NCI-H1105 (cell line): ENCODE results near the gene NSF.
"Not testable (repeated sequence)": the region's sequence is repeated elsewhere in the genome, so short reads cannot be mapped to it uniquely, and the experiment has no call there.

Source experiments
- DNase-seq: peaks from one replicate; lab custom pipeline; 2025; lab: John Stamatoyannopoulos, UW

The NSF gene

GRCh38 chr17:46776298-46777005 is 186.0 kb downstream of the NSF start:
- no peak for DNase-seq

GRCh38 chr17:46777943-46778915 is 187.8 kb downstream of the NSF start:
- no peak for DNase-seq

- DNase-seq: no peak
Observed at GRCh38 chr17:46780003-46780373, 189.5 kb downstream of the NSF start.

- no peak for DNase-seq
Observed at GRCh38 chr17:46782250-46782953, 191.9 kb downstream of the NSF start.

GRCh38 chr17:46783031-46783593 is 192.6 kb downstream of the NSF start:
- no peak for DNase-seq

- no peak for DNase-seq
Observed at GRCh38 chr17:46785696-46786095, 195.2 kb downstream of the NSF start.

GRCh38 chr17:46787478-46787877 is 197.0 kb downstream of the NSF start:
- DNase-seq: no peak

GRCh38 chr17:46788300-46788699 is 197.8 kb downstream of the NSF start:
- no peak for DNase-seq

GRCh38 chr17:46788796-46789195 is 198.3 kb downstream of the NSF start:
- no peak for DNase-seq

- no peak for DNase-seq
Observed at GRCh38 chr17:46789610-46790009, 199.1 kb downstream of the NSF start.

GRCh38 chr17:46790216-46790615 is 199.7 kb downstream of the NSF start:
- no peak for DNase-seq

- no peak for DNase-seq
Observed at GRCh38 chr17:46791531-46791930, 201.1 kb downstream of the NSF start.

- no peak for DNase-seq
Observed at GRCh38 chr17:46792071-46792470, 201.6 kb downstream of the NSF start.

- not testable (repeated sequence) for DNase-seq
Observed at GRCh38 chr17:46793023-46793422, 202.6 kb downstream of the NSF start.

- DNase-seq: no peak
Observed at GRCh38 chr17:46793541-46793940, 203.1 kb downstream of the NSF start.

GRCh38 chr17:46794318-46794717 is 203.8 kb downstream of the NSF start:
- no peak for DNase-seq

- no peak for DNase-seq
Observed at GRCh38 chr17:46795379-46795952, 205.0 kb downstream of the NSF start.

GRCh38 chr17:46796084-46796483 is 205.6 kb downstream of the NSF start:
- no peak for DNase-seq

- DNase-seq: no peak
Observed at GRCh38 chr17:46796524-46796923, 206.1 kb downstream of the NSF start.

- no peak for DNase-seq
Observed at GRCh38 chr17:46796956-46797530, 206.6 kb downstream of the NSF start.

GRCh38 chr17:46800573-46800972 is 210.1 kb downstream of the NSF start:
- no peak for DNase-seq

GRCh38 chr17:46802800-46803199 is 212.3 kb downstream of the NSF start:
- no peak for DNase-seq
